ENCODE data around the gene PLCB2. TPM values are rescaled to one million over a fixed set of nuclear protein-coding genes. Genes with fewer than 3 reads are reported as not detected.

The PLCB2 gene
- total RNA-seq (2014; rRNA removed; shearing (Covaris generic)), result 0.74 and 0.75 TPM in 2 replicates
- polyA plus RNA-seq (2014; cell fraction: nucleus; rRNA removed), result 5.5 and 5.6 TPM in 2 replicates

GRCh38 chr15:40307421-40308211 is at the start of gene PLCB2:
Gene PLCB2 (minus strand): TSS chr15:40307935. CDS start chr15:40307672, 263 bp downstream.
- DNase-seq (ENCODE audit: extremely low read depth, low read depth), result no peak

DNA sequence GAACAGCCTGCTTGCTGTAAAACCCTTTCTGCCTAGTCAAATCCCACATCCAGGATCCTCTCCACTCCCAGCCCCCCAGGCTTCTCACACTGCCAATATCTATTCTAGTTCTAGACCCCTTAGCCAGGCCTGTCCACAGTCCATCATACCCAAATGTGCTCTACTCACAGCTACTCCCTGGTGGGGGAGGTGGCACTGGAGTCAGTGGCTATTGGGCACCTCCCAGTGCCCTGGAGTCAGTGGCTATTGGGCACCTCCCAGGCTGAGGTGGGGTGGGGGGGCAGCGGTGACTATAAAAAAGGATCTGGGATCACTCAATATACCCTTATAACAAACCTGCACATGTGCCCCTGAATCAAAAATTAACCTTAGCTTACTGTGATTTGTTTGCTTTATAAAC is 49.5 kb upstream of the PLCB2 start:
- no peak for DNase-seq (ENCODE audit: extremely low read depth, low read depth)

GRCh38 chr15:40355976-40356585 is 48.3 kb upstream of the PLCB2 start:
- DNase-seq (ENCODE audit: extremely low read depth, low read depth), result no peak

- no peak for DNase-seq (ENCODE audit: extremely low read depth, low read depth)
These were observed 46.9 kb upstream of the PLCB2 start for GRCh38 chr15:40354408-40355171.

- no peak for DNase-seq (ENCODE audit: extremely low read depth, low read depth)
These were observed 46.0 kb upstream of the PLCB2 start for GRCh38 chr15:40353697-40354096.

DNA sequence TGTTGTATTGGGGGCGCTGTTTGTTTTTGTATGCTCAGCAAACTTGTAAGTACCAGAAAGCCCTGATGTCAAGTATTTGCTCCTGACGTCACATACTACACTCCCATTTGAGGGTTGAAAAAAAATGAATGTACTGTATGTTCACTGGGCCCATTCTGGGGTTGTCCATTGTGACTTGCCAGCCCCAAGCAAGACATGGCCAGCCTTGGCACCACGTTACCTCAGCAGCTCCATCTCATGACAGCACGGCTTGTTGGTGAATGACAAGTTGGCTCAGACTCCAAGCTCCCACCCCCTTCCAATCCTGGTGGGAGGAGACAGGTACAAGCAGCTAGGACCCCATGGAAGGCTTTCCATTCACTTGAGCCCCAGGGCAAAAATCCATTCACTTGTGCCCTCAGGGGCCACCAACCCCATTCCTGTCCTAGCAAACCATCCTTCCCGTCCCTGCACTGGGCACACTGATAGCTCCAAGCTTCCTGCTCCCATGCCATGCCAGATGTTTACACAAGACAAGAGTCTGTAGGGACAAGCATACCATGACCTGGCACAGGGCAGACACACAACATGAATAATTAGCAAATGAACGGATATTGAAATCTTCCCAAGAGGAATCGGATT is 44.7 kb upstream of the PLCB2 start:
- no peak for DNase-seq (ENCODE audit: extremely low read depth, low read depth)

DNA sequence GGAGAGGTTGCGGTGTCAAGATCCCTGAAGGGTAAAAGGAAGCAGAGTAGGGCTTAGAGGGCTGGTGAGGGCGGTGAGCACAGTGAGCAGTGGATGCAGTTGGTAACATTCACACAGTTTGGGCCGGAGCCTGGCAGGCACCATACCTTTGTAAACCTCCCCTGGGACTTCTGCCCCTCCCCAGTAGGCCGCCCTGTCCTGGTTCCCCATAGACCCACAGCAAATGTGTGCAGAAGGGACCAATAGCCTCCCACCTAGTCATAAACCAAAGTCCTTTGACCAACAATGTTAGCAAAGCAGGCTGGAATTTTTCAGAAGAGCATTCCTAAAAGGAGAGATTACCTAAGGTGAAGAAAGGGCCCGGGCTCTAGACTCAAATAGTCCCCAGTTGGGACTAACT is 41.4 kb upstream of the PLCB2 start:
- DNase-seq (ENCODE audit: extremely low read depth, low read depth), result no peak

DNA sequence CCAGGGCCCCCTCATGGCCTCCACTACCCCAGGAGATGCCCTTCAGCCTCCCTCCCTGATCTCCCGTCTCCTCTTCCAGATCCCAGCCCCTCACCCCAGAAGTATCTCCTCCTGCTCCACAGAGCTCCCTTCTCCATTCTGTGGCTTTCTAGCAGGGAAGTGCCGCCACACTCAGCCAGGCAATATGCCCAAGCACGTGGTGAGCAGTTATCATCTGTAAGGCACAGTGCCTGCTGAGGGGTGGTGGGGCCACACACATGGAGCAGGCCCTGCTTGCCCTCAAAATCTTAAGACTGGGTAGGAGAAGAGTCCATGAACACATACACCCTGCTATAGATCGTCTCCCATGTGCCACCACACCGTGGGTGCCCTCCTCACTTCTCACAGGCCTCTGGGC is 40.7 kb upstream of the PLCB2 start:
- no peak for DNase-seq (ENCODE audit: extremely low read depth, low read depth)

GRCh38 chr15:40347559-40348473 is 40.1 kb upstream of the PLCB2 start:
- DNase-seq (ENCODE audit: extremely low read depth, low read depth), result no peak

DNA sequence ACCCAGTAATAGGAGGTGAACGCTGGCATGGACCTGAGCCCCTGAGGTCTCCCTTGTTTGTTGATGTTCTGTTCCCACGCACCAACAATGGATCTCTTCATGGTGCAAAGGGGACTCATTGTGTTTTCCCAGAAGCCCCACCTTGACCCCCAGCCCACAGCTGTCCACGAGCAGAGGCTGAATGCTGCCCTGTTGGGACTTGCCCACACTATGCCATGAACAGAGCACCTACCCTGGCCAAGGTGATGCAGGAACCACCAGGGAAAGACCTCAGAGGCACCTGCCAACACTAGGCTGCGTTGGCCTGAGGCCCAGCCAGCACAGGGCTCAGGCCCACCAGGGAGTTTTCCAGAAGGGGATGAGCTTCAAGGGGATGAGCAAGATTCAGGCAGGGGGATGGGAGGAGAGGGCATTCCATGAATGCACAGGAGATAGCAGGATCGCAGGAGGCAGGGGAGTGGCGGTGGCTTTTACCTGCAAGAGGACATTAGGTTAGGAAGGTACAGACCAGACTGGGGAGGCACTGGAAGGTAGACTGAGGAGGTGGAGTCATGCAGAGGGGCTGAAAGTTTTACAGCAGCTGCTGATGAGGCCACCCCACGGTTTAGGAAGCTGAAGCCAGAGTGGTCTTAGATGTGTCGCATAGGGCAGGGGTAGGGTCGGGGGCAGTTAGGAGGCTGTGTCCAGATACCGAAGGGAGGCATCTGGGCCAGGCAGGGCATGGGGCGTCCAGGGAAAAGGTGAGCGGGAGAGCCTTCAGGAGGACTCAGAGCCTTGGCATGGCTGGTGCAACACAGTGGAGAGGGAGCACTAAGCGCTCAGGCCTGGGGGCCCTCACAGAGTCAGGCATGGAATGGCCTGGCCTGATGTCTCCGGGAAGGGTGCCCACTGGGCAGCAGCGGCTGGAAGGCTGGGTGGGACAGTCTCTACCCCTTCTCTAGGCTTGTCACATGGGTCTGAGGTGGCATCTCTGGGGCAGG is 39.1 kb upstream of the PLCB2 start:
- no peak for DNase-seq (ENCODE audit: extremely low read depth, low read depth)

DNA sequence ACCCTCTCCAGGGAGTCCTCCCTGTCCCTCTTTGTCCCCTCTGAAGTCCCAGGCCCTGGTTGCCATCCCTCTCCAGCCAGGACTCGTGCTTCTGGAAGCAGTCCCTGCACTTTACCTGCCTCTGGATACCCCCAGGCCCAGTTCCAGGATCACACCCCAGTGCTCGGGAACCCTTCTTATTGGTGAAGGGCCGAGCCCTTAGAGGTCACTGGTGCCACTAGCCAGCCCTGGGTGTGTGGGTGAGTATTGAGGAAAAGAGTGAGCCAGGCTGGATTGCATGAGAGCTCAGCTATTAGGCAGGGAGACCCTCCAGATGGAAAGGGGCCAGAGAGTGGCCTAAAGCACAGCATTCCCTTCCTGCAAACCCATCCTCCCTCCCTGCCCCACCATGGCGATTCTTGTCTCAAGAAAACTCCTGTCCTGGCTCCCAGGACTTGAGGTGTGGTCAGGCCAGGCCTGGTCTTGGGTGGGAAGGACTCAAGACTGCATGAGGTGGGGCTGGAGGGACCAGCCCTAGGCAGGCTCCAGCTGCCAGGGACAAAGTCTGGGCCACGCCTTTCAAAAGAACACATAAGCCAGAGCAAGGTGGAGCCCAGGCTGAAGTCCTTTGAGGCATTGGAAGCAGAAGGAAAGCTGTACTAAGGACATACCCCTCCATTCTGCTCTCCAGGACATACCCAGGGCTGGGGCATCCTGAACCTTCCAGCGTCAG is 38.3 kb upstream of the PLCB2 start:
- no peak for DNase-seq (ENCODE audit: extremely low read depth, low read depth)

GRCh38 chr15:40345225-40345866 is 37.6 kb upstream of the PLCB2 start:
- DNase-seq (ENCODE audit: extremely low read depth, low read depth), result no peak

- peak; percentile 56 for DNase-seq (ENCODE audit: extremely low read depth, low read depth)
These were observed 36.9 kb upstream of the PLCB2 start for GRCh38 chr15:40344631-40345120.

DNA sequence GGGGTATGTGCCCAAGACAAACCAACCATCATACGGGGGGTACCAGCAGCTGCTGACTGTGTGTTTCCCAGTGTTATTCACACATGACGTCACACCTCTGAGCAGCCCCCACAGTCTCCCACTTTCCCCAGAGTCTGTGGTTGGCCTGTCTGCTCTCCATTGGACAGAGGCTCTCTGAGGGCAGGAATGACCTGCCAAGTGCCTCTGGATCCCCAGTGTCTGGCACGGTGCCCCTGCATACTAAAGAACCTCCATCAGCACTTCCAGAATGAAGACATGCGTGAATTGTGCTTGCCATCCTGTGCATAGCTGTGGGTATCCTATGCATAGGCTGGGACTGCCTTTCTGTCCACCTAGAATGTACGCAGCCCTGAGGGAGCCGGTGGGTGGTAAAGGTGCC is 36.5 kb upstream of the PLCB2 start:
- DNase-seq (ENCODE audit: extremely low read depth, low read depth), result no peak

DNA sequence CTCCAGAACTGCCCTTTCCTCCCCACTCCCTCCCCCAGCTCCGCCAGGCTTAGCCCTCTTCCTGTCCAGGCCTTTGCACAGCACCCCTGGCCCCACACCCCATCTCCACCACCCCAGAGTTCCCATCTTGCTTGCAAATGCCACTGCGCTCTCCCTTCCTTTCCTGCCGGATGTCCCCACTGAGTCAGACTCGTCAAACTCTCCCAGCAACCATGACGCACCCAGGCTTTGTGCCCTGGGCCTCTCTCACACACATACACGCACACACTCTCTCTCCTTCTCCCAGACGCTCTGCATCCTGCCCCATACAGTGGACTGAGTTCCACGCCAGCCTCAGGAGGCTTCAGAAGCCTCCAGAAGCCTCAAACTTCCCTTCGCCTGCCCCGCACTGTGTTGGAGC is 35.8 kb upstream of the PLCB2 start:
- DNase-seq (ENCODE audit: extremely low read depth, low read depth), result peak; percentile 88

- DNase-seq (ENCODE audit: extremely low read depth, low read depth), result no peak
These were observed 34.9 kb upstream of the PLCB2 start for GRCh38 chr15:40342416-40343320.

All from NCI-H460 (cell line).